ENCODE results near the gene TPH2.

DNA sequence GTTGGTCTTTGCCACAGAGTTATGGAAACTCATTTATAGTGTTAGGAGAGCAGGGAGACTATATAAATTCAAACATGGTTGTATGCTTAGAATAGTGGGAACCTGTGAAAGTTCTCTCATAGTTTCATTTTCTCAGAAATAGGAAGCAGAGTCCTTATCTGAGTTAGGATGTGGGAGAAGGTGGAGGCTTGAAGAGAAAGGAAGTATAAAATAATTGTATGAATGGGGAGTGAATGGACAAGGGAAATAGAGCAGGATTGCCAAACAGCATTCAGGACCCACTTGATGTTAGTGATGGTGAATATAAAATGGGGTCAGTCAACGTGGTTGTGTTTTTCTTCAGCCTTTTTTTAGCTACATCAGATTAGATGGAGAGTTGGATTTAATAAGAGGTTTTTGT lies 34.0 kb upstream of the TPH2 start:
- TF ChIP-seq, protein P1, sequence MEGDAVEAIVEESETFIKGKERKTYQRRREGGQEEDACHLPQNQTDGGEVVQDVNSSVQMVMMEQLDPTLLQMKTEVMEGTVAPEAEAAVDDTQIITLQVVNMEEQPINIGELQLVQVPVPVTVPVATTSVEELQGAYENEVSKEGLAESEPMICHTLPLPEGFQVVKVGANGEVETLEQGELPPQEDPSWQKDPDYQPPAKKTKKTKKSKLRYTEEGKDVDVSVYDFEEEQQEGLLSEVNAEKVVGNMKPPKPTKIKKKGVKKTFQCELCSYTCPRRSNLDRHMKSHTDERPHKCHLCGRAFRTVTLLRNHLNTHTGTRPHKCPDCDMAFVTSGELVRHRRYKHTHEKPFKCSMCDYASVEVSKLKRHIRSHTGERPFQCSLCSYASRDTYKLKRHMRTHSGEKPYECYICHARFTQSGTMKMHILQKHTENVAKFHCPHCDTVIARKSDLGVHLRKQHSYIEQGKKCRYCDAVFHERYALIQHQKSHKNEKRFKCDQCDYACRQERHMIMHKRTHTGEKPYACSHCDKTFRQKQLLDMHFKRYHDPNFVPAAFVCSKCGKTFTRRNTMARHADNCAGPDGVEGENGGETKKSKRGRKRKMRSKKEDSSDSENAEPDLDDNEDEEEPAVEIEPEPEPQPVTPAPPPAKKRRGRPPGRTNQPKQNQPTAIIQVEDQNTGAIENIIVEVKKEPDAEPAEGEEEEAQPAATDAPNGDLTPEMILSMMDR (IDR thresholded peaks at IDR 0.05), result no peak
- no peak for TF ChIP-seq EZH2 (IDR thresholded peaks at IDR 0.05)
